Neutrophil (primary cell): Measurements from ENCODE around the gene INO80E.
A peak's percentile ranks its signal among the peaks of the same experiment; 100 is the strongest.

Source experiments
- H3K27ac ChIP-seq: fragments of 200-600 bp; sonication (generic); 2 replicates; pipeline ENCODE4 v1.5.1; 2016; ENCODE audit warnings: mild to moderate bottlenecking, moderate library complexity
- H3K27me3 ChIP-seq: fragments of 200-600 bp; sonication (generic); 2 replicates; pipeline ENCODE4 v1.6.0; 2016; ENCODE audit warnings: mild to moderate bottlenecking
- H3K36me3 ChIP-seq: fragments of 200-600 bp; sonication (generic); 2 replicates; pipeline ENCODE4 v1.5.1; 2017
- H3K4me1 ChIP-seq, 2 experiments: fragments of 200-600 bp in 1 of 2; sonication (generic) in 1 of 2; 1 replicate in 1 of 2; 2 replicates in 1 of 2; pipeline versions ENCODE4 v1.5.1 to v1.6.1; 2013 to 2016; ENCODE audit warnings: low read depth in 1 of 2, low read length in 1 of 2, mild to moderate bottlenecking in 1 of 2, moderate library complexity in 1 of 2; ENCODE audit not compliant: control insufficient read depth in 1 of 2, insufficient read depth in 1 of 2
- H3K4me3 ChIP-seq, 2 experiments: fragments of 200-600 bp in 1 of 2; sonication (generic) in 1 of 2; 1 replicate in 1 of 2; 2 replicates in 1 of 2; pipeline ENCODE4 v1.5.1; 2013 to 2016; ENCODE audit warnings: low read depth in 1 of 2, low read length in 1 of 2, mild to moderate bottlenecking in 1 of 2, moderate library complexity in 1 of 2
- H3K9me3 ChIP-seq: fragments of 200-600 bp; sonication (generic); 2 replicates; pipeline ENCODE4 v1.5.1; 2016
- CTCF ChIP-seq: fragments of 200-600 bp; sonication (generic); IDR thresholded peaks from 2 replicates; pipeline ENCODE4 v1.5.1; 2016; ENCODE audit warnings: antibody characterized with exemption

INO80E gene

GRCh38 chr16:29963021-29963743, 32.9 kb upstream of the INO80E start:
- no peak for TF ChIP-seq CTCF
- H3K4me1 ChIP-seq = peaks cover 8 to 16% of the 10 kb centered on the region in 2 experiments
- H3K9me3 ChIP-seq = no peaks in the 10 kb centered on the region
- peak overlapping the region; percentile 83 for H3K27ac ChIP-seq
- peak overlapping the region; percentile 78 for H3K4me3 ChIP-seq
- no peaks in the 10 kb centered on the region for H3K27me3 ChIP-seq
- H3K36me3 ChIP-seq = peaks cover 5% of the 10 kb centered on the region

GRCh38 chr16:29968205-29968604, 27.8 kb upstream of the INO80E start:
- H3K36me3 ChIP-seq = peaks cover 13% of the 10 kb centered on the region
- H3K4me1 ChIP-seq = peaks cover 9 to 12% of the 10 kb centered on the region in 2 experiments
- TF ChIP-seq CTCF = no peak
- H3K27me3 ChIP-seq = no peaks in the 10 kb centered on the region
- no peak overlapping the region for H3K4me3 ChIP-seq
- no peak overlapping the region for H3K27ac ChIP-seq
- H3K9me3 ChIP-seq = no peaks in the 10 kb centered on the region

- no peak overlapping the region for H3K4me3 ChIP-seq
- no peak for TF ChIP-seq CTCF
- no peak overlapping the region for H3K27ac ChIP-seq
- H3K9me3 ChIP-seq = no peaks in the 10 kb centered on the region
- H3K36me3 ChIP-seq = peaks cover 13% of the 10 kb centered on the region
- no peaks in the 10 kb centered on the region for H3K27me3 ChIP-seq
- peaks cover 35 to 36% of the 10 kb centered on the region in 2 experiments for H3K4me1 ChIP-seq
Observed at GRCh38 chr16:29971304-29971703, 24.7 kb upstream of the INO80E start.

GRCh38 chr16:29972500-29972899, 23.5 kb upstream of the INO80E start:
- Histone ChIP-seq H3K36me3 (peaks cover 13% of the 10 kb centered on the region), H3K27me3 (no peaks in the 10 kb centered on the region), H3K4me1 (peaks cover 37 to 38% of the 10 kb centered on the region in 2 experiments), H3K4me3 (peak overlapping the region in 1 of 2 experiments; percentile 98), H3K27ac (peak overlapping the region; percentile 88), H3K9me3 (no peaks in the 10 kb centered on the region)
- TF ChIP-seq CTCF = no peak

GRCh38 chr16:29972992-29973383, 23.1 kb upstream of the INO80E start:
- H3K27ac ChIP-seq = peak overlapping the region; percentile 88
- TF ChIP-seq CTCF = no peak
- H3K27me3 ChIP-seq = no peaks in the 10 kb centered on the region
- peaks cover 37 to 38% of the 10 kb centered on the region in 2 experiments for H3K4me1 ChIP-seq
- no peaks in the 10 kb centered on the region for H3K9me3 ChIP-seq
- peaks cover 14% of the 10 kb centered on the region for H3K36me3 ChIP-seq
- H3K4me3 ChIP-seq = peak overlapping the region; percentile 96 to 98
